ENCODE data around the gene CORO7.

DNA sequence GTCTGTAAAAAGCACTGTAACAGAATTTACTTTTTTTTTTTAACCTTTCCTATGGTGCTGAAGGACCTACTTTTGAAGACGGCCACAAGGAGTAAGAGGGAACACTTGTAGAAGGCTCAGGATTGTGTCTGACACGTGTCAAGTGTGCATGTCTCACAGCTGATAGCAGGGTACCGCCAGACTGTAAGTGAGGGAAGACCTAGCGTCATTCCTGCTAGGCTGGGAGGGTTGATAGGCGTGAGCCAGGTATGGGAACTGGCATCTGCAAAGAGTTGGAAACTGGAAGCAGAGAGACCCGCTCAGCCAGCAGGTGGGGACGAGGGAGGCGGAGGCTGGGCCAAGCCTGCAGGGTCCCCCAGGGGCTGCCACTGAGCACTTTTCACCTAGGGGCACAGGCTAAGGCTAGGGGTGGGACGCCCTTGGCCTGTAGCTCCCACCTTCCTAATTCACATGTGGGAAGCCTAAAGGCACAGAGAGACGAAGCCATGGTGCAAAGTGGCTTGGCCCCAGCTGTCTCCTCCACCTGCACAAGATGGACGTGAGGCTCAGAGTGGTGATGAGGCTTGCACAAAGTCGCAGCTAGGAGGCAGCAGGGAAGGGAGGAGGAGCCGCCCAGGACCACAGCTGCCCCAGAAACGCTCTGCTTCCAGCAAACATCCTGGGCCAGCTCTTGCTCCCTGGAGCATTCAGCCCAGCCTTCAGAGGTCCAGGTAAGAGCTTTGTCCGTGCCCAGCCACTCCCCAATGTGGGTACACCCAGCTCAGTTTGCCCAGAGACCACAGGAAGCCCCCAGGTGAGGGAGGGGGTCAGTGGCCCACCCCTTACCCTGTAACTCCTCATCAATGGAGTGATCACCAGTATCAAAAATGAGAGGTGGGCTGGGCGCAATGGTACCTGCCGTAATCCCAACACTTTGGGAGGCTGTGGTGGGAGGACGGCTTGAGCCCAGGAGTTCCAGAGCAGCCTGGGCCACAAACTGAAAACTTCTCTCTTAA is 25.8 kb downstream of the CORO7 start:
- TF ChIP-seq, protein P1, sequence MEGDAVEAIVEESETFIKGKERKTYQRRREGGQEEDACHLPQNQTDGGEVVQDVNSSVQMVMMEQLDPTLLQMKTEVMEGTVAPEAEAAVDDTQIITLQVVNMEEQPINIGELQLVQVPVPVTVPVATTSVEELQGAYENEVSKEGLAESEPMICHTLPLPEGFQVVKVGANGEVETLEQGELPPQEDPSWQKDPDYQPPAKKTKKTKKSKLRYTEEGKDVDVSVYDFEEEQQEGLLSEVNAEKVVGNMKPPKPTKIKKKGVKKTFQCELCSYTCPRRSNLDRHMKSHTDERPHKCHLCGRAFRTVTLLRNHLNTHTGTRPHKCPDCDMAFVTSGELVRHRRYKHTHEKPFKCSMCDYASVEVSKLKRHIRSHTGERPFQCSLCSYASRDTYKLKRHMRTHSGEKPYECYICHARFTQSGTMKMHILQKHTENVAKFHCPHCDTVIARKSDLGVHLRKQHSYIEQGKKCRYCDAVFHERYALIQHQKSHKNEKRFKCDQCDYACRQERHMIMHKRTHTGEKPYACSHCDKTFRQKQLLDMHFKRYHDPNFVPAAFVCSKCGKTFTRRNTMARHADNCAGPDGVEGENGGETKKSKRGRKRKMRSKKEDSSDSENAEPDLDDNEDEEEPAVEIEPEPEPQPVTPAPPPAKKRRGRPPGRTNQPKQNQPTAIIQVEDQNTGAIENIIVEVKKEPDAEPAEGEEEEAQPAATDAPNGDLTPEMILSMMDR (conservative IDR thresholded peaks at IDR 0.05 in 1 of 2, IDR thresholded peaks at IDR 0.05 in 1 of 2; ENCODE audit: extremely low read depth in 1 of 2, insufficient read depth in 1 of 2, low read depth in 1 of 2, low read length in 2 of 2) = no peak
- no peak for TF ChIP-seq EZH2 (IDR thresholded peaks at IDR 0.05; ENCODE audit: borderline replicate concordance, low read length)
